Cerebellar cortex (tissue), 1 donor: ENCODE results near the gene NOP10.
"Not testable (repeated sequence)": the region's sequence is repeated elsewhere in the genome, so short reads cannot be mapped to it uniquely, and the experiment has no call there.

Experiments used
- DNase-seq: peaks from one replicate; pipeline ENCODE4 v3.0.0-alpha.2; 2015; ENCODE audit warnings: low spot score

Gene NOP10

DNA sequence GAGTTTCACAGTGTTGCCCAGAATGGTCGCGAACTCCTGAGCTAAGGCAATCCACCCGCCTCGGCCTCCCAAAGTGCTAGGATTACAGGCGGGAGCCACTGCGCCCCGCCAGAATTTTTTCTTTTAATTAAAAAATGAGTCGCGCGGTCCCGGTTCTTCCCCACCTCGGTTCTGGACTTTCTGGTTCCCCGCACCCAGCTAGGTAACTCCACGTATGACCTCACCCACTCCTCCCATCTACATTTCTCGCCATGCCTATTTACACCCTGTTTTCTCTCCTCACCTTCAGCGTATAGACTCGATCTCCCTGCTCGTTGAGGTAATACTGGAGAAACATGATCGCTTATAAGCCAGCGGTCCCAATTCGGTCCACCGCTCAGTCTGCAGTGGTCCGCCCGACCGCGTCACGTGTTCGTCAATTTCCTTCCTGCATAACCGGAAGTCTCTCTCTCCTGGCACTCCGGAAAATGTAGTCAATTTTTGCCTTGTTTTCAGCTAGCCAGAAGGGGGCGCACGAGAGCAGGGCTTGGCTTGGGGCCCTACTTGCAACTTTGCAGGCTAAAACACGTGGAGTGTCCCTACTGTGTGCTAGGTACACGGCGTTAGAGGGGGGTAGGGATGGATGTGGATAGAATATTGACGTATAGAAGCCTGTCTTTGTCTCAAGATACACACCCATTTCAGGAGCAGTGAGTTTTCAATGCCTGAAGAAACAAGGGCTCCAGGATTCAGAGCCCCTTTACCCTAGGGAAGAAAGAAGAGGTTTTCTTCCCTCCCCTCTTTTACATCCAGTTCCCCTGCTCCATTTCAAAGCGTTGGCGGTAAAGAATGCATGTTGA, at the start of gene NOP10, which contains the start of gene NUTM1:
Gene NOP10, minus strand, starts transcription at position 400 of the 839 bp plus-strand sequence. Its CDS starts 63 bp downstream, at position 337.
Gene NUTM1, plus strand, starts transcription at position 579 of the 839 bp plus-strand sequence. CDS start 382 bp downstream, outside the sequence.
- peak; percentile 94 for DNase-seq

DNA sequence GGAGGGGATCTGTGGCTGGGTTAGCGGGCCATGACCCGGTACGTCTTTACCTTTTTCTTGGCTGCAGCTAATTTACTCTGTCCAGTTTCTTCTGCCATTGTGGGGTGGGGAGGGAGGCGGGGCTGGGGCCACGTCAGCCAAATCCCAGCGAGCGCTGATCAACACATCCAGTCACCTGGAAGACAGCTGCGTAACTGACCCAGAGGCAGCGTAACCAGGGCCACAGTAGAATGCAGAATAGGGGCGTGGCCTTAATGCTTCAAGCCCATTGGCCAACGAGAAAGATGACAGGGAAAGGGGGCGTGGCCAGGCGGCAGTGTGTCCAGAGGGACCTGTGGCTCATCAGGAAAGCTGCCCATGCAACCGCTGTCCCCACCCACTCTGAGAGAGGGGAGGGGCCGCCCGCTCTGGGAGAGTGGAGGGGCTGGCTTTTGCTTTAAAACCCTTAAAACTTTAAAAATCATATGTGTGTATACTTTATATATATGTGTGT, 46.7 kb upstream of the NOP10 start:
- DNase-seq = not testable (repeated sequence)

DNA sequence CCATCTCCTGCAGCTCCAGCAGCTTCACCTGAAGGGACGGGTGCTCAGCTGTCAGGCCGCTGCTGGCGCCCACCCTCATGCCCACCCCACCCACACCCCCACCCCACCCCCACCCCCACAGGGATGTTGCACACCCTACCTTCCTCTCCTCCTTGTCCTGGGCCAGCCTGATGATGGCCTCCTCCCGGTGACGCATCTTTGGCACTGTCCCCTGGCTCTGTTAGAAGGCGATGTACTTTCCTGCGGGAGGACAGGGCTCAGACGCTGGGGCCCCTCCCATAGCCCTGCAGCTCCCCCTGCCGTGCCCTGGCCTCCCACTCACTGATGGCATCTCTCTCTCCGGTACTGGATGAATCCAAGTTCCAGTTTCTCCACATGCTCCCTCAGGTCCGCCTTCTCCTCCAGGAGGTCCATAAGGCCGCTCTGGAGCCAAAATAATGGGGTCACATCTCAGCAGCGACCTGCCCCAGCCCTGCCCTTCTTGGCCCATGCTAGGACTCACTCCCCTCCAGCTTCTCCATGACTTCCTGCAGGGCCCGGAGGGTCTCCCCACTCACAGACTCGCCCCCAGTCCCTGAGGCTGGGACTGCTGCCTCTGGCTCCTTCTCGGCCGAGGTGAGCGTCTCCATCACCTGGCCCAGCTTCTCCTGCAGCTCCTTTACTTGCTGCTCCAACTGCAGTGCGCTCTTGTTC, 39.0 kb upstream of the NOP10 start:
- not testable (repeated sequence) for DNase-seq

DNA sequence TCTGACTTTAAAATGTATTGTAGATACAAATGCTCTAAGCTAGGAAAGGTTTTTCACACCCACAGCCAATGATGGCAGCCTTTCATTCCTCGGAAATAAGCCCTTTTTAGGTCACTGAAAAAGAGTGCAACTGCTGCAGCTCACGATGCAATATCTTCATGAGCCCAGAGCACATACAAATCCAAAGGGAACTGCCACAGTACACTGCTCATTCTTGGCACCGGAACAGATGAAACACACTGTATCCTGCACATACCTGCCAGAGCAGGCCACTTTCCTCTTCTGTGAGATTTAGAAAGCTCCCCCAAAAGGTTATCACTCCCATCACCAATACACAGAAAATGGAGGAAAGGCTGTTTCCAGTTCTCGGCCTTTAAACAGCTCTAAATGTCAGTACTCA, 37.6 kb upstream of the NOP10 start:
- peak; percentile 53 for DNase-seq

DNA sequence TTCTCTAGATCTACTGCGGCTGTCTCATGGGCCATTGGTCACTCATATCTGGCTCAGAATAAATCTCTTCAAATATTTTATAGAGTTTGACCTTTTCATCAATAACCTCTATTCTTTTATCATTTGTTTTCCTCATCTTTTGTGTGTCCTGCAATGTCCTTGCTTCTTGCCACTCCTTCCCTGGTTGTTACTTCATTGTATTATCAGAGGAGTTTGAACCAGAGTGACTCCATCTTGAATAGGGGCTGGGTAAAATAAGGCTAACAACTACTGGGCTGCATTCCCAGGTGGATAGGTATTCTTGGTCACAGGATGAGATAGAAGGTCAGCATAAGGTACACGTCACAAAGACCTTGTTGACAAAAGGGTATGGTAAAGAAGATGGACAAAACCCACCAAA, 33.9 kb upstream of the NOP10 start:
- no peak for DNase-seq

DNA sequence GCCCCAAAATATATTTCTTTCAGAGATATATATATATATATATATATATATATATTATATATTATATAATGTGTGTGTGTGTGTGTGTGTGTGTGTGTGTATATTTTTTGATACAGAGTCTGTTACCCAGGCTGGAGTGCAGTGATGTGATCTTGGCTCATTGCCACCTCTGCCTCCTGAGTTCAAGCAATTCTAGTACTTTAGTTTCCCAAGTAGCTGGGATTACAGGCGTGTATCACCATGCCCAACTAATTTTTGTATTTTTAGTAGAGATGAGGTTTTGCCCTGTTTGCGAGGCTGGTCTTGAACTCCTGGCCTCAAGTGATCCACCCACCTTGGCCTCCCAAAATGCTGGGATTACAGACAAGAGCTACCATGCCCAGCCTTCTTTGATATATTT, 32.6 kb upstream of the NOP10 start:
- not testable (repeated sequence) for DNase-seq

DNA sequence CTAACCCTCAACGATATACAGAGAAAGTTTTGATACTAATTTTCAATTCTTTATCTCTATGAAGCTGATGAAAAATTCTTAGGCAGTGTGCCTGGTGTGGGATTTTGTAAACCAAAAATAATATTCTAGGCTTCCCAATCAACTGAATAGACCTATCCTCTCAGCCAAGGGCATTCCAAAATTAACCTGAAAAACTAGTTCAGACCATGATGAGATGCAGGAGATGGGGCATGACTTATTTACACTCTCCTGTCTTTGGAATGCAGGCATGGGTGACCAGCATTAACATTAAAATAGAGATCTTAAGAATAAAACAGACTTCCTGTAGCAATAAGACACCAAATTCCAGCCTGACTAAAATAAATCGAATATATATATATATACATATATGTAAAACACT, 31.9 kb upstream of the NOP10 start:
- no peak for DNase-seq

DNA sequence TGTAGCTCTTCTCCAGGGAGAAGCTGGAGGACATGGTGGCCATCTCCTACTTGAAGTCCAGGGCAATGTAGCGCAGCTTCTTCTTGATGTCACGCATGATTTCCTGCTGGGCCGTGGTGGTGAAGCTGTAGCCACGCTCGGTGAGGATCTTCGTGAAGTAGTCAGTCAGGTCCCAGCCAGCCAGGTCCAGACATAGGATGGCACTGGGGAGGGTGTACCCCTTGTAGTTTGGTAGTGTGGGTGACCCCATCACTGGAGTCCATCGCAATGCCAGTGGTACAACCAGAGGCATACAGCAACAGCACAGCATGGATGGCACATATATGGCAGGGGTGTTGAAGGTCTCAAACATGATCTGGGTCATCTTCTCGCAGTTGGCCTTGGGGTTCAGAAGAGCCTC, 31.0 kb upstream of the NOP10 start:
- DNase-seq = no peak

DNA sequence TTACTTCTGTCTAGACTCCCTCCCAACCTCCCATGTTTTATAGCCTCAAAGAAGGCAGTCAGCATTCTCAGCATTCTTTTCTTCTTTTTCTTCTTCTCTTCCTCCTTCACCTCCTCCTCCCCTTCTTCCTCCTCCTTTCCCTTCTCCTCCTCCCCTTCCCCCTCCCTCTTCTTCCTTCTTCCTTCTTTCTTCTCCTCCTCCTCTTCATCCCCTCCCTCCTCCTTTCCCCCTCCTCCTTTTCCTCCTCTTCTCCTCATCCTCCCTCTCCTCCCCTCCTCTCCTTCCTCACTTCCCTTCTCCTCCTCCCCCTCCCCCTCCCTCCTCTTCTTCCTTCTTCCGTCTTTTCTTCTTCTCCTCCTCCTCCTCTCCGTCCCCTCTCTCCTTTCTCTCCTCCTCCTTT, 27.7 kb upstream of the NOP10 start:
- no peak for DNase-seq

DNA sequence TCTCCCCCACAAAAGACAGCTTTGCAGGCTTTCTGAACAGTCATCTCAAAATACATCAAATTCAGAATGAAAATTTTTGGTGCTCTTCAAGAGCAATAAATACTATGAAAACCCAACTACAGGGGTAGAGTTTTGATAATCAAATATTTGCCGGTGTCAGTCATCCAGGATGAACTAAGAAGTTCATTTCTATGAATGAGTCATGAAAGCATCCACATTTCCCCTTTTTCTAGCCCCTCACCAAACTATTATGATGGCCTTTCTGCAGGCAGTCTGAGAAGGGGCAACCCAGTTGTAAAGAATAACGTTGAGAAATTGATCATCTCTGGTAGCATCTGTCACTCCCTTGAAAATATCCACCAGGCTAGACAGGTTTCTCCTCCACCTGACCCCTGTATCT, 27.2 kb upstream of the NOP10 start:
- no peak for DNase-seq

DNA sequence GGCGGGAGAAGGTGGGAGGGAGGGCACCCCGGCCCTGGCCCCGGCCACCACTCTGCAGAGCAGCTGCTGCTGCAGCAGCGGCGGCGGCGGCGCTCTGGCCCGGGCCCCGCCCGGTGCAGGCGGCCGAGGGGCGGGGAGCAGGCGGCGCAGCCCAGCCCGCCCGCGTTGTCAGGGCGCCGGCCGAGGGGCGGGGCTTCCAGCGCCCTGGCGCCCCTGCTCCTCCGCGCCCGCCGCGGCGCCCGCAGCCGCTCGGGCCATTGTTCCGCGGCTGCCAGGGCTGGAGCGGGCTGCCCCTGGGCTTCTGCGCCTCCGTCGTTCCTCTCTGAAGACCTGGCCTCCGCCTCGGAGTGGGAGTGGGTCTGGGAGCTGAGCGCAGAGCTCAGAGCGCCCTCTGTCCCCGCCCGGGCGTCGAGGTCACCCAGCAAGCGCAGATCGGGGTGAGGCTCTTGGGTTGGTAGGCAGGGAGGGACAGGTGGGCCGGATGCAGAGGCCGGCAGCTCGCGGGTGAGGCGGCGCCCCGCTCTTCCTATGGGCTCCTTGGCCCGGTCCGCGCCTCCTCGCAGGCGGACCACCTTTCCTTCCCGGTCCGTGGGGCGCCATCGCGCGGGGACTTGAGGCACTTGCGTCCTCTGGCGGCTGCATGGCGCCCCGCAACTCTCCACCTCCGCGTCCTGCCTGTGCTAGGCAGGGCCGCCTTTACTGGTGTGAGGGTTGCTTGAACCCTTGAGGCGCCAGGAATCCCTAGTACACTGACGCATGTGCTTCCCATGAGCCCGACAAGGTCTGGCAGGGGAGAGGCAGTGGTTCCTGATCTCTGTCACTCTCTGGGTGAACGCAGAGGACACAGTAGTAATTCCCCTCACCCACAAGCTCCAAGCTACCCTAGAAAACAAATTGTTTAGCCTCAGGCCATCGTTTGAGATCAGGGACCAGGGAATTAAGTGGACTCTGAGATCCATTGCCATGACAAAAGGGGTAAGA, 24.5 kb upstream of the NOP10 start, which contains the start of gene LPCAT4:
Gene LPCAT4, minus strand, starts transcription at position 96 of the 981 bp plus-strand sequence. CDS start 96 bp downstream, outside the sequence.
- peak; percentile 88 for DNase-seq

DNA sequence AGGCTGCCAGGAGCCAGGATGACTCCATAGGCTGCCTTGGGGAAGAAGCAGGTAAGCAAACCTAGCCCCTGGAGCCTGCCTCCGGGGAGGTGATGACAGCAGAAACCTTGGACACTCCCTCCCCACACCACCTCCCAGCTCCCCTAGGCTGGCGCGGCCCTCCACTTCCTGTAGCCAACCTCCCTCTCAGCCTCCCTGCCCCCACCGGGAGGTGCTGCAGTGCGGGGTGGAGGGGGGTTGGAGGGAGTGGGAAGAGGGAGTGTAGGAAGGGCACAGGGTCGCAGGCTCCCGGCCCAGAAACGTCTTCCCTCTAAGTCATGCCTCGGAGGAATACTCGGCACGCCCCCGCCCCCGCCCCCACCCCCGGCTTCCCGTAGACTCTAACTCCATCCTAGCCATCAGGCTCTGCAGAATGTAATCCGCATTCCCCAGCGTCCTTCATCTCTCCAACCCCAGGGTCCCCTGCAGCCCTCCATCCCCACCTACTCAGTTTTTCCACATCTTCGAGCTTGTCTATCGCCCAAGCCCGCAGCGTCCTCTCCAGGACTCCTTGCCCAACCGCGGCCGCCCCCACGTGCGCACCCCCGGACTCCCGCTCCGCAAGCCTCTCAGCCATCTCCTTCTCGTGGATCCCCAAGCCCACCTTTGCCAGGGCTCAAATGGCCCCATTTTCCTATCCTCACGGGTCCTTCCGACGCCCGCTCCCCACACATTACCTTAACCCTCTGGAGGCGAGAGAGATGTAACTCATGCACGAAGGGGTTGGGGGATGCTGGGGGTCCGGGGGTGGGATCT, 23.5 kb upstream of the NOP10 start:
- DNase-seq = peak; percentile 76

DNA sequence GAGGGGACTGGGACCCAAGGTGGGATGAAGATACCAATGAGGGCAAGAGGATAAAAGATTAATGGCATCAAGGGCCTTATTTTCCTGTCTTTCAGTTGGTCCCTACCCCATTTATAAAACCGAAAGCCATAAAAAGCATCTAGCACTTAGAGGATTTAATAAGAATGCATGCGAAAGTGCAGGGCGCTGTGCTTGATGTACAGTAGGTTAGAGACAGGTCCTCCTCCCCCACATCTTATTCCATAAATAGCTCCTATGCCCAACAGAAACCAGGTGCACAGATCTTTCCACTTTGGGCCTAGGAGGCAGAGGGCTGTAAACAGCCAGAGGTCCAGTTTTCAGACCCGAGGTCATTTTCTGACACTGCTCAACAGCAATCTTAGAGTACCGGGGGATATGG, 22.9 kb upstream of the NOP10 start:
- DNase-seq = peak; percentile 68

DNA sequence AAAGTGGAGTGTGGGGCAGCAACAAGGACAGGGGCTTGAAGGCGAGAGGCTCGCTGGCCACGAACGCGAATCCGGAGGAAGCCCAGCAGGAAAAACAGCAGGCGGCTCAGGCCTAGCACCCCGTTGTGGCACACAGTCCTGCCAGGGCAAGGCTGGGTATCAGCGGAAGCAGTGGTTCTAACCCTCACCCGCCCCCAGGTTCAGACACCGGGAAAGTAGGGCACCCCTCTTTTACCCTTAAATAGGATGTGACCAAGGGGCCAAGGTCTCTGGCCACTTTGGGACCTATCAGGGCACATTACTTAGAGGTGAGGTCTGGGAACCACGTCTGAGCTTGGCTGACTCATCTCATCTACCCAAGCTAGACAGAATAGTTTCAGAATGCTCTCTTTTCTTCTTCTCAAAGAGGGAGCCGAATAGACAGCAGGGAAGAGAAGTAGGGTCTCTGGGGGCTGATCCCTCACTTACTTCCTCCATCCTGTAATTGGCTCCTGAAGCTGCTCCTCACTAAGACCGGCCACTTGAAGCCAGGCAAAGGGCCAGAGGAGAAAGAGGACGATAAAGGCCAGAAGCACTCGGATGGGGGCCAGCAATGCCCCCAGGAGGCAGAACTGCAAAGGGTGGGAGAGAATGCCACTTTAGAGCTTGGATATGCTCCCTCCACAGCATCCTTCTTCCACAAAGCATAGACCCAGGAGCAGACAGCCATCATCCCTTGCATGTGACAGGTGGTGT, 22.3 kb upstream of the NOP10 start:
- DNase-seq = no peak

DNA sequence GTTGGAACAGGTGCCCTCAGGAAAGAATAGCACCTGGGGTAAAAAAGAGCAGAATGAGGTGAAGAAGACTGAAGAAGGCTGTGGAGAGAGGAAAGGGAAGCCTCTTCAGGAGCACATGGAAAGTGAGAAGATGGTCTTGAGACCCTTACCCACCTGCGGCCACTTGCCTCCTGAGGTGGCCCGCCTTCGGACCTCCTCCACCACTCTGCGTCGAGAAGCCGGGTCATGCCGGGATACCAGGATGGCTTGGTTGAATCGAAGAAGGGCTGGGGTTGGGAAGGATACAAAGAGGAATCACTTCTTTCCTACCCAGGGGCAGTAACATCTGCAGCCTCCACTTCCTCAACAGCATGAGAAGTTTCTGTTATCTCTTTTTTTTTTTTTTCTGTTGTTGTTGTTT, 21.1 kb upstream of the NOP10 start:
- no peak for DNase-seq

DNA sequence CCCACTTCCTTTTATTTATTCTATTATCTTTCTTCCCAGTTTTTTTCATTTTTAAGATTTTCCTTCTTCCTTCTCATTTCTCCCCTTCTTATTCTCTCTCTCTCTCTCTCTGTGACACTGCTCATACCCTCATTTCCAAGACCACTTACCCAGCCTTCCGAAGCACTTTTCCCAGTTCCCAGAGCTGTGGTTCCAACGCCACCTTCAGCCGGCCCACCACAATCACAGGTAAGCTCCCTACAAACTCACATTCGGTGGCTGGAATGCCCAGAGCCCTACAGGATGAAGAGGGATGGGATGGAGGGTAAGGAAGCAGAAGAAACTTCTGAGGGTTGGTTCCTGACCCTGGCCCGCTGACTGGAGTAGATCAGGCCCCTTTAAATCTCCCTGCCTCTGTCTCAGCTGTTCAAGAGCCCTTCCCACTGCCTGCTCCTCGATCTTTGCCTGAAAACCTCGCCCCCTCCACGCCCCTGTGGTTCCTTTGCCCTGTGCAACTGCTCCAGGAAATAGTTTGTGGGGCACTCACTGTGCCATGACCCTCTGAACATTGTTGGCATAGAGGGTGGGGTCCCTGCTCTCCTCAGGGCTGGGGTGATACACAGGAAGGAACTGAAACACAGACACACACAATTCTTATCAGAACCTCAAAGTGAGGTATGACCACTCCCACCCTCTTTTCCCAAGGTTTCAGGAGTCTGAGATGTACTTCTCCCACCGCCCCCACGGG, 19.3 kb upstream of the NOP10 start:
- no peak for DNase-seq

DNA sequence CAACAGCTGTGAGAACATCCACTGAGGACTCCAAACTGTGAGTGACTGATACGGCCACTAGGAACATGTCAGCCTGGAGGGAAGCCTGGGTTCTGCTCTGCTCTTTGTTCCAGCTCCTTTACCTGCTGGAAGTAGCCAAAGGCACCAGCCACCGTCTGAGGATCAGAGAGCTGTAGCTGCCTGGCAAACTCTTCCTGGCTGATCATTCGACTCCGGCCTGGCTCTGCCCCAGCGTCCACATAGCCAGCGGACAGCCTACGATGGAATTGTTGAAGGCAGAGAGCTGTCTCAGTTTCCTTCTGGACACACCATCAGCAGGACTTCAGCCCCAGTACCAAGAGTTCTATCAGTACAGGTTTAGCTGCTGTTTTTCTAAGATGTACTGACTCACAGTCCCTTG, 18.3 kb upstream of the NOP10 start:
- no peak for DNase-seq

DNA sequence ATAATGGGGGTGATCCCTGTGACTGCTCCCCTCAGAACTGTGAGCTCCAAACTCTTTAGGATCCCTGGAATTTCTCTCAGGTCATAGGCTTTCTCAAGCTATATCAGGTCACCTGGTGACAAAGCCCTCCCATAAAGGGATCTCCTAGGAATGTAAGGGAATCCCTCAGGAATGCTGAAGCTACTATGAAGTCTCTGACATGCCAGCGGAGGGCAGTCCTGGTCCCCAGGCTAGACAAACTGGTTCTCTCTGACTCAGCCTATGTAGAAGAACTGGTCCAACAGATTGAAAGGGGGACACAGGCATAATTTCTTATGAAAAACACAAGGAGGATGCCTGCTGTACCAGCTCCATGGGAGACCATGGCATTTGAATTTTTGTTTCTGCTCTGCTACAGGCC, 17.4 kb upstream of the NOP10 start:
- peak; percentile 14 for DNase-seq

DNA sequence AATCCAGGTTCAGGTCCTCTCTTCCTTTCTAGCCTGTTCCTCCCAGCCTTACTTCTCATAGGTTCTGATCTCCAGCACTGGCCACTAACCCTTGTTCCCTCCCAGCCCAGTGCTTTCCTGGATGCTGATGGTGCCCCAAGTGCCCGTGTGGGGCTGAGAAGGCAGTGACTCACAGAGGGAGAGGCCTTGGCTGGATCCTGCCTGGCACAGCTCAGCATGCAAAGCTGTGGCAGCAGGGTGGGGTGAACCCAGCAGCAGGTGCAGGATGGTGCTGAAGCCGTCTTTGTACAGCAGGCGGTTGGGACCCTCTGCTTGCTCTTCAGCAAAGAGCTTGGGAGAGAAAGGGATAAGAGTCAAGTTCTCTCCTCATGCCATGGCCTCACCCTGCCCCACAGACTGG, 16.5 kb upstream of the NOP10 start:
- DNase-seq = no peak

DNA sequence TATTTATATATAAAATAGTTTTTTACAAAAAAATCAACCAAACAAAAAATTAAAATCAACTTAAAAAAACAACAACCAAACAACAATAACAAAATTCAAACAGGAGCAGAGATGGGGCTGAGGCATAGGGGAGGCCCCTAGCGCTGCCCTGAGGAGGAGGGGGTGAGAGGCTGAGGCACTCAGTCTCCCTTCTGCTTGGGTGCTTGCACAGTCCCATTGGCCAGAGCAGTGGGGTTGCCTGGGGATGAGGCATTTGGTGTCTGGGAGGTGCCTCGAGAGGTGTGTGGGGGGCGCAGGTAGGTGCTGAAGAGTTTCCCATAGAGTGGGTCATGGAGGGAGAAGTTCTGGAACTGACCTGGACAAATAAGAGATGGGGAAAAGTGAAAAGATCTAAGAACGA, 16.0 kb upstream of the NOP10 start:
- DNase-seq = no peak
